ENCODE measurements around the gene CPEB2. TPM values are rescaled to one million over a fixed set of nuclear protein-coding genes. Genes with fewer than 3 reads are reported as not detected.

The CPEB2 gene
- total RNA-seq (2014; rRNA removed; shearing (Covaris generic)): 5.8 and 6.2 TPM in 2 replicates
- polyA plus RNA-seq (2014; cell fraction: nucleus; rRNA removed): 4.0 and 6.0 TPM in 2 replicates

- DNase-seq (ENCODE audit: extremely low read depth, low read depth): peak; percentile 84
Measured at GRCh38 chr4:15001869-15002658, at the start of gene CPEB2. TSS of gene CPEB2 (plus strand) at chr4:15002481. CDS start at chr4:15002674, 193 bp downstream.

DNA sequence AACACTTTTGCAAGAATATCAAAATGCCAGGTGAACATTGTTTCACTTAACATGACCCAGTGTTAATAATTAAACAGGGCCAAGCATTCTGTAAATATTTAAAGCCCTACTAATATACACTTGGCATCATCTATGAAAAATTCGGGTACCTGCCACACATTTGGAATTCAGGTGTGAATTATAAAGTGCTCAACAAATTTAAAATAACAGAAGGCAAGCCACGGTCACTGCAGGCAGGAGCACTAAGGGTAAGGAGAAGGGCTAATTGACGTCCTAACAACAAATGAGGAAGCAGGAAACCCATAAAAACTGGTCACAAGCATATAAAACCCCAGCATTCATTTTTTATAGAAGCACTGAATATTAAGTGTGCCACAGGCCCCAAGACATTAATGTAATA, 43.8 kb upstream of the CPEB2 start:
- no peak for DNase-seq (ENCODE audit: extremely low read depth, low read depth)

DNA sequence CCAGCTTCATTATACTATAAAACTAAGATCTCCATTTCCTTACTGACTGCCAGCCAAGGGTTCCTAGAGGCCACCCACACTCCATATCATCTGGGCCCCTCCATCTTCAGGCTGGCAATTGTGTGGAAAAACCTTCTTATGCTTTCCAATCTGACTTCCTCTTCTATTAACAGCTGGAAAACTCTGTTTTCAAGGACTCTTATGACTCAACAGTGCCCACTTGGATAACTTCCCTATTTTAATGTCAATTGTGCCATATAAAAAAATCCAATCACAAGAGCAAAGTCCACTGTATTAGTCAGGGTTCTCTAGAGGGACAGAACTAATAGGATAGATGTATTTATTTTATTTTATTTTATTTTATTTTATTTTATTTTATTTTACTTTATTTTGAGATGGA, 41.0 kb upstream of the CPEB2 start:
- no peak for DNase-seq (ENCODE audit: extremely low read depth, low read depth)

GRCh38 chr4:14965071-14965470, 37.2 kb upstream of the CPEB2 start:
- DNase-seq (ENCODE audit: extremely low read depth, low read depth): no peak

GRCh38 chr4:14967982-14968381, 34.3 kb upstream of the CPEB2 start:
- DNase-seq (ENCODE audit: extremely low read depth, low read depth): no peak

- no peak for DNase-seq (ENCODE audit: extremely low read depth, low read depth)
Measured at GRCh38 chr4:14977830-14978229, 24.5 kb upstream of the CPEB2 start.

DNA sequence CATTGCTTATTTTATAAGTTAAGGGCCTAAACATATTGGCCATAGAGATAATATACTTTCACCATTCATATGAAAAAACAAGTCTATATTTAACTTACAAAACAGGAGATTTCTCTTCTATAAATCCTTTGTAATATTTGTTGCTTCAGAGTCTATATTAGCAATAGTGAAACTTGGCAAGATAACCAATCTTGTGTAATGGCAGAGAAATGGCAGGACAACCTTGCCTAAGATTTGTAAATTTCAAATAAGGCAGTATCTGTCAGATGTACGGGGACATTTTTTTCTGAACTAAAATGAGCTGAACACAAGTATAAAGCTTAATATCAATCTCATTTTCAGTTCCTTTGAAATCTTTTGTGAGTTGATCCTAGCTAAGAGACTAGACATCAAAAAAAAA, 17.8 kb upstream of the CPEB2 start:
- DNase-seq (ENCODE audit: extremely low read depth, low read depth): no peak

GRCh38 chr4:14985161-14985560, 17.1 kb upstream of the CPEB2 start:
- no peak for DNase-seq (ENCODE audit: extremely low read depth, low read depth)

GRCh38 chr4:14985843-14986242, 16.4 kb upstream of the CPEB2 start:
- DNase-seq (ENCODE audit: extremely low read depth, low read depth): no peak

GRCh38 chr4:14987054-14987453, 15.2 kb upstream of the CPEB2 start:
- DNase-seq (ENCODE audit: extremely low read depth, low read depth): no peak

DNA sequence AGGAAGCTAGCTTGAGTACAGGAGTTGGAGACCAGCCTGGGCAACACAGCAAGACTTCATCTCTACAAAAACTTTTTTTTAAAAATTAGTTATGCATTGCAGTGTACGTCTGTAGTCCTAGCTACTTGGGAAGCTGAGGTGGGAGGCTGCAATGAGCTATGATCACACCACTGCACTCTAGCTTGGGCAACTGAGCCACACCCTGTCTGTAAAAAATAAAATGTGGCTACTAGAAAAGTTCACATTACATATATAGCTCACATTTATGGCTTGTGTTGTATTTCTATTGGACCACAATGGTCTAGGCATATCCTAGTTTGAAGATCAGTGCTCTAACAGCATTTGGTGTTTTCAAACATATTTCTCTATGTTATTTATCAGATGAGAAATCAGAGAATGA, 11.8 kb upstream of the CPEB2 start:
- no peak for DNase-seq (ENCODE audit: extremely low read depth, low read depth)

GRCh38 chr4:14994242-14994641, 8.0 kb upstream of the CPEB2 start:
- no peak for DNase-seq (ENCODE audit: extremely low read depth, low read depth)

DNA sequence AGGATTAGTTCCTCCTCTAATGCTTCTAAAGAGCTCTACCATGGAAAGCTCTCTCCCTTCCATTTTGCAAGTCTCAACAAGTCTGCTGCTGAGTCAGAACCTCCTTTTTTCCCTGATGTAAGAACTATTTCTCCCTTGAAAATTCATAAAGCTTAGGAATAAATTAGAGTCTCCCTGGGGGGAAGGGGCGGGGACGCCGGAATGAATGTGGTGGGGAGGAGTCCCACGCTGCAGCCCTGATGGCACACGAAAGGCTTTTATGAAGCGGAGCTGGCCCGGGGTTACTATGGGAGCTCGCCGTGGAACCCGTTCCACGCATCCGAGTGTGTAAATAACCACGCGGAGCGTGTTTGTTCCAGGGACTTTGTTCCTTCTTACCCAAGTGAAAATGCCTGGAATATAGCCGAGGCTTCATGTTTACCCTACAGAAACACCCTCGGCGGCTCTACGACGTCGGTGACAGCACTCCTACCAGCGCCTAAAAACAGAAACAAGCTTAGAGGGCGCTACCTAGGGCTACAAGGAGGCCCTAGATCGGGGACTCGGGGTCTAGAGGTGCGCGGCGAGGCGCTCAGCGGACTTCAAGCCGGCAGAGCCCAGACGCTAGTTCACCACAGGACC, 923 bp upstream of the CPEB2 start:
- peak; percentile 84 for DNase-seq (ENCODE audit: extremely low read depth, low read depth)

GRCh38 chr4:15002659-15003400, 549 bp downstream of the CPEB2 start:
- DNase-seq (ENCODE audit: extremely low read depth, low read depth): peak; percentile 33

DNA sequence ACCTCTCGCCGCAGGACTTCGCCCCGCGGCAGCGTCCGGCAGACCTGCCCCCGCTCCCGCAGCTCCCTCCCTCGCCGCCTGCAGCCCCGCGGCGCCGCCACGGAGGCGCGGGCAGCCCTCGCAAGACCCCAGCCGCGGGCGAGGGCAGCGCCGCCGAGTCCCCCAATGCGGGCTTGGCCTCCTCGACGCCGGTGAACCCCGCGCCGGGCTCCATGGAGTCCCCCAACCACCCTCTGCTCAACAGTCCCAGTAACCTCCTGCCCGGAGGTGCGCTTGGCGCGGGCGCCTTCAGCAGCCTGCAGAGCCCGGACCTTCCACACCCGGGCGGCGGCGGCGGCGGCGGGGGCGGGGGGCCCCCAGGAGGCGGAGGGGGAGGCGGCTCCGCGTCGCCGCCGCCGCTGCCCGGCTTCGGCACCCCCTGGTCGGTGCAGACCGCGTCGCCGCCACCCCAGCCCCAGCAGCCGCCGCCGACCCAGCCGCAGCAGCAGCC, 1.2 kb downstream of the CPEB2 start:
- no peak for DNase-seq (ENCODE audit: extremely low read depth, low read depth)

GRCh38 chr4:15003891-15004738, 1.8 kb downstream of the CPEB2 start:
- no peak for DNase-seq (ENCODE audit: extremely low read depth, low read depth)

- no peak for DNase-seq (ENCODE audit: extremely low read depth, low read depth)
Measured at GRCh38 chr4:15004739-15005301, 2.5 kb downstream of the CPEB2 start.

DNA sequence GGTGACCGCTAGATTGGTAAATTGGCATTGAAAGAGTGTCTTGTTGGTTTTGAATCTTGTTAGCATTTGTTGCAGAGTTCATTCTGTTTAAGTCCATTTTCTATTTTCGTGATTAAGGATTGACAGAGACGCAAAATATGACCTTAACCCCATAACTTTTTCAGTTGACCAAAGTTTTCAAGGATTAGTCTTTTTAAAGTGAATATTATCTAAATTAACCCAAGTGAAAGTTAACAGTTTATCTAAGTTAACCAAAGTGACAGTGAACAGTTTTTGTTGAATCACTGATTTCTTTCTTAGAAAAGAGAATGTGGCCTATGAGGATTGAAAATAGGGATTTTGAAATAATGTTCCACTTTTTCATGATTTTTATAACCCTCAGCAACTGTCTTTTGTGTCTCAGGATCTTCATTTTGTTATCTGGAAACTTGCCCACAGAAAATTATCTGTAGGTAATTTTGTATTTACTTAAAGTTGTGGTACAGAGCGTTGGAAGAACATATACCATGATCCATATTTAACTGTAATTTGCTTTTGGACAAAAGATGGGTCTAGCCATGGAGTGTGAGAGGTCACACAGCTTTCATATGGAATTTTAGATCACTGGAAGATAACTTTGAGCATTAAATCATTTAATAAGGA, 3.3 kb downstream of the CPEB2 start:
- DNase-seq (ENCODE audit: extremely low read depth, low read depth): no peak

GRCh38 chr4:15006416-15007024, 4.2 kb downstream of the CPEB2 start:
- DNase-seq (ENCODE audit: extremely low read depth, low read depth): no peak
